Measurements from ENCODE around the gene TNFRSF8. TPM values are rescaled to one million over a fixed set of nuclear protein-coding genes. Genes with fewer than 3 reads are reported as not detected.

TNFRSF8 gene
- total RNA-seq, 2 experiments from 2014 or later: 0.14 TPM; not detected in 1

GRCh38 chr1:12090326-12090725 is 27.2 kb downstream of the TNFRSF8 start:
- Mint-ChIP-seq H3K9me3 (no peaks in the 10 kb centered on the region), H3K36me3 (ENCODE audit: low read depth) (no peaks in the 10 kb centered on the region), H3K4me1 (ENCODE audit: low read depth) (peaks cover 48% of the 10 kb centered on the region), H3K4me3 (peak overlapping the region; percentile 15), H3K27ac (no peak overlapping the region), H3K27me3 (no peaks in the 10 kb centered on the region)
- no peaks in the 10 kb centered on the region for H3K36me3 ChIP-seq (ENCODE audit: insufficient read depth, low read length)
- H3K9me3 ChIP-seq (ENCODE audit: control insufficient read depth in 1 of 2, insufficient read depth in 1 of 2, low read length in 2 of 2): no peaks in the 10 kb centered on the region
- no peaks in the 10 kb centered on the region for H3K27me3 ChIP-seq (ENCODE audit: control insufficient read depth in 1 of 2, insufficient read depth in 2 of 2, low read length in 2 of 2)
- H3K4me1 ChIP-seq (ENCODE audit: insufficient read depth, low read length): peaks cover 44% of the 10 kb centered on the region
- TF ChIP-seq CTCF (IDR thresholded peaks at IDR 0.05): no peak
- no peak overlapping the region for H3K27ac ChIP-seq (ENCODE audit: low read depth in 1 of 2, low read length in 2 of 2)
- no peak for DNase-seq
- ChIA-PET POLR2A (interaction anchor here (0.6 kb wide), 1 partner anchor 83 kb away, joined by 3 read pairs; no protein-coding TSS in a partner anchor), CTCF (interaction anchor here (3.5 kb wide), 1 partner anchor 11 kb away, joined by 10 read pairs; no protein-coding TSS in a partner anchor)
- no peak overlapping the region for H3K4me3 ChIP-seq (ENCODE audit: low read length)
- intact Hi-C loops (cut with DNase I, micrococcal nuclease): no loop called here
- ATAC-seq (ENCODE audit: poor library complexity): no peak

- ChIA-PET CTCF (interaction anchor here (3.5 kb wide), 1 partner anchor 11 kb away, joined by 10 read pairs; no protein-coding TSS in a partner anchor), POLR2A (no interaction called here)
- Mint-ChIP-seq H3K27me3 (no peaks in the 10 kb centered on the region), H3K36me3 (ENCODE audit: low read depth) (no peaks in the 10 kb centered on the region), H3K27ac (no peak overlapping the region), H3K4me1 (ENCODE audit: low read depth) (peaks cover 42% of the 10 kb centered on the region), H3K4me3 (no peak overlapping the region), H3K9me3 (no peaks in the 10 kb centered on the region)
- DNase-seq (no peak), ATAC-seq (ENCODE audit: poor library complexity) (no peak)
- no peaks in the 10 kb centered on the region for H3K9me3 ChIP-seq (ENCODE audit: control insufficient read depth in 1 of 2, insufficient read depth in 1 of 2, low read length in 2 of 2)
- H3K27ac ChIP-seq (ENCODE audit: low read depth in 1 of 2, low read length in 2 of 2): no peak overlapping the region
- peaks cover 44% of the 10 kb centered on the region for H3K4me1 ChIP-seq (ENCODE audit: insufficient read depth, low read length)
- intact Hi-C loops (cut with DNase I, micrococcal nuclease): no loop called here
- no peak for TF ChIP-seq CTCF (IDR thresholded peaks at IDR 0.05)
- H3K27me3 ChIP-seq (ENCODE audit: control insufficient read depth in 1 of 2, insufficient read depth in 2 of 2, low read length in 2 of 2): no peaks in the 10 kb centered on the region
- H3K36me3 ChIP-seq (ENCODE audit: insufficient read depth, low read length): no peaks in the 10 kb centered on the region
- no peak overlapping the region for H3K4me3 ChIP-seq (ENCODE audit: low read length)
Observed at GRCh38 chr1:12091191-12091590, 28.1 kb downstream of the TNFRSF8 start.

GRCh38 chr1:12094180-12094579 is 31.1 kb downstream of the TNFRSF8 start:
- H3K27me3 Mint-ChIP-seq: no peaks in the 10 kb centered on the region
- intact Hi-C loops (cut with DNase I, micrococcal nuclease): no loop called here
- no peaks in the 10 kb centered on the region for H3K9me3 Mint-ChIP-seq
- Histone ChIP-seq H3K27ac (ENCODE audit: low read depth in 1 of 2, low read length in 2 of 2) (no peak overlapping the region), H3K36me3 (ENCODE audit: insufficient read depth, low read length) (no peaks in the 10 kb centered on the region), H3K4me1 (ENCODE audit: insufficient read depth, low read length) (peaks cover 23% of the 10 kb centered on the region), H3K9me3 (ENCODE audit: control insufficient read depth in 1 of 2, insufficient read depth in 1 of 2, low read length in 2 of 2) (no peaks in the 10 kb centered on the region), H3K27me3 (ENCODE audit: control insufficient read depth in 1 of 2, insufficient read depth in 2 of 2, low read length in 2 of 2) (no peaks in the 10 kb centered on the region), H3K4me3 (ENCODE audit: low read length) (no peak overlapping the region)
- TF ChIP-seq CTCF (IDR thresholded peaks at IDR 0.05): no peak
- POLR2A ChIA-PET: no interaction called here
- DNase-seq (no peak), ATAC-seq (ENCODE audit: poor library complexity) (no peak)
- no peak overlapping the region for H3K4me3 Mint-ChIP-seq
- peaks cover 23% of the 10 kb centered on the region for H3K4me1 Mint-ChIP-seq (ENCODE audit: low read depth)
- no peak overlapping the region for H3K27ac Mint-ChIP-seq
- CTCF ChIA-PET: no interaction called here
- H3K36me3 Mint-ChIP-seq (ENCODE audit: low read depth): no peaks in the 10 kb centered on the region

Data from CD4-positive, alpha-beta T cell (primary cell).